DOHH2 (cell line): ENCODE results near the gene HOXB1.

Experiments used
- CTCF ChIP-seq: fragments of 200-600 bp; sonication (generic); IDR thresholded peaks from one replicate; pipeline ENCODE4 v1.5.1; 2014; ENCODE audit warnings: antibody characterized with exemption, mild to moderate bottlenecking, low read depth, low read length; ENCODE audit not compliant: poor library complexity, severe bottlenecking
- EZH2phosphoT487 ChIP-seq: fragments of 200-600 bp; sonication (generic); IDR thresholded peaks from 2 replicates; pipeline ENCODE4 v1.6.1; 2017; ENCODE audit warnings: borderline replicate concordance, mild to moderate bottlenecking, antibody characterized with exemption, low read length, moderate library complexity, mixed read lengths

DNA sequence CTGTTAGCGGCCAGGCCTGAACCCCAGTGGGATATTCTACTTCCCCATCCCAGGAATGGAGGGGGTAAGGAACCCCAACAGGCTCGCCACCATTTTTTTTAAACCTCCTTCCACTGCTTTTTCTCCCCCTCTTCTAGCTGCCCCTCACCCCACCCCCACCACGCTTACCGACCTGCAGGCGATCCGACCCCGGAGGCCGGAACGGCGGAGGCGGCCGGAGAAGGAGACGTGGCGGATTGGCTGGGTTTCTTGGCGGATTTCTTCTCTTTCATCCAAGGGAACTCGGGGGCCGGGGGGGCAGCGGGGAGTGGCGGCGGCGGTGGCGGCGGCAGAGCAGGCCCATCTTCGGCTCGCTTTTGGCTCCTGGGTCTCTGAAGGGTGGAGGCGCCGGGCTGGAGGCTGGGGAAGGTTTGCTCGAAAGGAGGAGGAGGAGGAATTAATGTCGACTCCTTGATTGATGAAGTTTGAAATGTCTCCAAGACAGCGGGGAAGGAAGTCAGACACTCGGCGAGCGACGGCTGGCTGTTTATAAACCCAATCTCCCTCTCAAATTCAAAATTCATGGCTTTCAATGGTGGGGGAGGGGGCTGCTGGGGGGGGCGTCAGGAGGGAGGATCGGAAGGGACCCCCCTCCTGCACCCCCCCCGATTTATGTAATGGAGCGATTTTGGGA lies 13.7 kb upstream of the HOXB1 start:
- TF ChIP-seq CTCF (no peak), EZH2phosphoT487 (no peak; the same call in 1 of the 2 replicates)
